ENCODE measurements around the gene EPYC.

GRCh38 chr12:90991952-90992465 is 12.8 kb downstream of the EPYC start:
- TF ChIP-seq RAD21 (IDR thresholded peaks at IDR 0.05; ENCODE audit: low read length) (no peak), POLR2A (IDR thresholded peaks at IDR 0.05; ENCODE audit: low read depth, low read length) (no peak), CTCF (conservative IDR thresholded peaks at IDR 0.05; ENCODE audit: low read depth, low read length) (no peak), SMC3 (IDR thresholded peaks at IDR 0.05; ENCODE audit: low read depth, low read length) (no peak), FOS (IDR thresholded peaks at IDR 0.05; ENCODE audit: low read depth, low read length) (no peak), CEBPB (IDR thresholded peaks at IDR 0.05; ENCODE audit: low read depth, low read length) (no peak), MAFK (IDR thresholded peaks at IDR 0.05; ENCODE audit: low read depth, low read length) (no peak), USF2 (IDR thresholded peaks at IDR 0.05; ENCODE audit: low read depth, low read length) (no peak), RCOR1 (IDR thresholded peaks at IDR 0.05; ENCODE audit: insufficient replicate concordance, low read length) (no peak), MXI1 (IDR thresholded peaks at IDR 0.05; ENCODE audit: borderline replicate concordance, low read depth, low read length) (no peak), ELK1 (IDR thresholded peaks at IDR 0.05; ENCODE audit: borderline replicate concordance, low read depth, low read length) (no peak), RFX5 (IDR thresholded peaks at IDR 0.05; ENCODE audit: low read depth, low read length) (no peak), BHLHE40 (IDR thresholded peaks at IDR 0.05; ENCODE audit: low read depth, low read length) (no peak)

Data from IMR-90 (cell line).